Glutamatergic neuron (in vitro differentiated cells): ENCODE data around the gene LAMB1. TPM values are rescaled to one million over a fixed set of nuclear protein-coding genes. Genes with fewer than 3 reads are reported as not detected.

Experiments
- DNase-seq: peaks from one replicate; pipeline ENCODE4 v3.0.0; 2022
- H3K27ac Mint-ChIP-seq: one replicate; pipeline ENCODE4 v1.8.0; 2020; ENCODE audit warnings: mild to moderate bottlenecking, mixed read lengths, inconsistent platforms; ENCODE audit not compliant: unreplicated experiment
- H3K27me3 Mint-ChIP-seq: one replicate; pipeline ENCODE4 v1.8.0; 2020; ENCODE audit warnings: mild to moderate bottlenecking, moderate library complexity, mixed read lengths, inconsistent platforms; ENCODE audit not compliant: unreplicated experiment
- H3K36me3 Mint-ChIP-seq: one replicate; pipeline ENCODE4 v1.8.0; 2020; ENCODE audit warnings: mild to moderate bottlenecking, mixed read lengths, inconsistent platforms; ENCODE audit not compliant: unreplicated experiment
- H3K4me1 Mint-ChIP-seq: one replicate; pipeline ENCODE4 v1.8.0; 2020; ENCODE audit warnings: mild to moderate bottlenecking, low read depth, mixed read lengths, inconsistent platforms; ENCODE audit not compliant: unreplicated experiment
- H3K4me3 Mint-ChIP-seq: one replicate; pipeline ENCODE4 v1.8.0; 2020; ENCODE audit warnings: mild to moderate bottlenecking, mixed read lengths, inconsistent platforms; ENCODE audit not compliant: unreplicated experiment
- H3K9me3 Mint-ChIP-seq: one replicate; pipeline ENCODE4 v1.8.0; 2020; ENCODE audit warnings: mild to moderate bottlenecking, moderate library complexity, mixed read lengths, inconsistent platforms; ENCODE audit not compliant: unreplicated experiment
- CTCF ChIP-seq: fragments of 200-600 bp; sonication (generic); IDR thresholded peaks from one replicate; pipeline ENCODE4 v1.5.0; 2021; ENCODE audit not compliant: partially characterized antibody, unreplicated experiment
- total RNA-seq: library from RNA; stranded (reverse); fragmentation: NEBNext Ultra II Directional; extraction: Animal tissue kit (Norgen Biotek cat#: 25700); gene quantifications from one replicate; pipeline ENCODE4 v1.2.1, GENCODE V29; 2021; ENCODE audit not compliant: unreplicated experiment

Gene LAMB1
- total RNA-seq, 1 donor from 2014 or later: 326 TPM

- Mint-ChIP-seq H3K4me3 (peak overlapping the region; percentile 94), H3K27ac (peak overlapping the region; percentile 96), H3K36me3 (no peaks in the 10 kb centered on the region), H3K9me3 (peaks cover 13% of the 10 kb centered on the region), H3K4me1 (peaks cover 35% of the 10 kb centered on the region), H3K27me3 (peaks cover 23% of the 10 kb centered on the region)
- DNase-seq: peak; percentile 67
- TF ChIP-seq CTCF: no peak
These were observed 1.8 kb downstream of the LAMB1 start for GRCh38 chr7:108000875-108001763.

- H3K27ac Mint-ChIP-seq: no peak overlapping the region
- no peak for TF ChIP-seq CTCF
- no peaks in the 10 kb centered on the region for H3K36me3 Mint-ChIP-seq
- peaks cover 44% of the 10 kb centered on the region for H3K4me1 Mint-ChIP-seq
- DNase-seq: no peak
- peak overlapping the region; percentile 75 for H3K4me3 Mint-ChIP-seq
- H3K27me3 Mint-ChIP-seq: peaks cover 23% of the 10 kb centered on the region
- H3K9me3 Mint-ChIP-seq: peaks cover 13% of the 10 kb centered on the region
These were observed 3.0 kb downstream of the LAMB1 start for GRCh38 chr7:107999779-108000560.

- H3K4me1 Mint-ChIP-seq: peaks cover 43% of the 10 kb centered on the region
- DNase-seq: no peak
- H3K9me3 Mint-ChIP-seq: peaks cover 14% of the 10 kb centered on the region
- TF ChIP-seq CTCF: no peak
- no peaks in the 10 kb centered on the region for H3K36me3 Mint-ChIP-seq
- peak overlapping the region; percentile 75 for H3K4me3 Mint-ChIP-seq
- H3K27me3 Mint-ChIP-seq: peaks cover 19% of the 10 kb centered on the region
- H3K27ac Mint-ChIP-seq: peak overlapping the region; percentile 17
These were observed 4.1 kb downstream of the LAMB1 start for GRCh38 chr7:107998660-107999480.

- Mint-ChIP-seq H3K4me3 (peak overlapping the region; percentile 56), H3K36me3 (no peaks in the 10 kb centered on the region), H3K27me3 (peaks cover 14% of the 10 kb centered on the region), H3K27ac (peak overlapping the region; percentile 11), H3K4me1 (peaks cover 43% of the 10 kb centered on the region), H3K9me3 (peaks cover 16% of the 10 kb centered on the region)
- no peak for DNase-seq
- no peak for TF ChIP-seq CTCF
These were observed 4.8 kb downstream of the LAMB1 start for GRCh38 chr7:107998150-107998549.
